Heart right ventricle (tissue), 16 donors: Measurements from ENCODE around the gene LEFTY1. TPM values are rescaled to one million over a fixed set of nuclear protein-coding genes. Genes with fewer than 3 reads are reported as not detected.

Experiments
- ATAC-seq, 8 donors: fragments of 200-7000 bp; cut with Tn5 transposase; one replicate each; pipeline ENCODE4 v1.9.1; 2020; ENCODE audit warnings: mild to moderate bottlenecking in 8 of 8, moderate library complexity in 8 of 8, moderate number of reproducible peaks in 1 of 8
- DNase-seq, 2 donors: peaks; one replicate each; pipeline ENCODE4 v3.0.0-alpha.2; 2020
- H3K27ac ChIP-seq, 10 donors: fragments of 200-600 bp; sonication (generic) in 2 of 10; one replicate each; pipeline versions ENCODE4 v1.5.0 to v1.8.0; 2020 to 2022; ENCODE audit warnings: mild to moderate bottlenecking in 3 of 10
- H3K27me3 ChIP-seq, 7 donors: fragments of 200-600 bp; one replicate each; pipeline ENCODE4 v1.8.0; 2021 to 2022; ENCODE audit warnings: mild to moderate bottlenecking in 2 of 7
- H3K36me3 ChIP-seq, 9 donors: fragments of 200-600 bp; sonication (generic) in 1 of 9; one replicate each; pipeline versions ENCODE4 v1.5.0 to v1.8.0; 2020 to 2022; ENCODE audit warnings: mild to moderate bottlenecking in 2 of 9
- H3K4me1 ChIP-seq, 9 donors: fragments of 200-600 bp; sonication (generic) in 1 of 9; one replicate each; pipeline versions ENCODE4 v1.5.0 to v1.8.0; 2020 to 2022; ENCODE audit warnings: mild to moderate bottlenecking in 4 of 9
- H3K4me3 ChIP-seq, 10 donors: fragments of 200-600 bp; sonication (generic) in 2 of 10; one replicate each; pipeline versions ENCODE4 v1.5.0 to v1.8.0; 2020 to 2022; ENCODE audit warnings: mild to moderate bottlenecking in 7 of 10, moderate library complexity in 2 of 10
- H3K9me3 ChIP-seq, 11 donors: fragments of 200-600 bp in 10 of 11; sonication (generic) in 2 of 11; one replicate each; pipeline versions ENCODE4 v1.5.0 to v1.8.0; 2013 to 2022; ENCODE audit warnings: mild to moderate bottlenecking in 2 of 11, control low read depth in 1 of 11, moderate library complexity in 1 of 11
- CTCF ChIP-seq, 9 donors: fragments of 200-600 bp; sonication (generic) in 2 of 9; IDR thresholded peaks; one replicate each; pipeline versions ENCODE4 v1.5.0 to v1.8.0; 2021 to 2022; ENCODE audit warnings: antibody characterized with exemption in 9 of 9, mild to moderate bottlenecking in 5 of 9, moderate library complexity in 1 of 9
- WGBS, 2 donors: extraction: QIAGEN DNeasy Blood & Tissue Kit; methylation state at CpG; one replicate each; pipeline ENCODE4 v1.1.7; 2013; ENCODE audit warnings: inconsistent platforms in 1 of 2; 5-methylcytosine and 5-hydroxymethylcytosine counted together
- intact Hi-C, 10 donors: fragments of 100-400 bp; cut with DNase I; formaldehyde crosslinking; loops; one replicate each; pipeline versions ENCODE4 v1.11.1 to v1.14.2; 2022
- polyA plus RNA-seq, 2 donors: library from polyadenylated mRNA; stranded (reverse); fragments of 200-250 nt; gene quantifications; one replicate each; pipeline ENCODE4 v1.2.3, GENCODE V29; 2013
- total RNA-seq, 10 donors: library from RNA; stranded (reverse); fragmentation: NEBNext Ultra II Directional in 3 of 10; extraction: Animal tissue kit (Norgen Biotek cat#: 25700) in 3 of 10; gene quantifications; one replicate each; pipeline versions ENCODE4 v1.2.1 to v1.2.4, GENCODE V29; 2021 to 2023
- donor health status: Arrhythmogenic right ventricular cardiomyopathy.
- donor health status: ischemic (EF 13 %, LVEDD 7.1; RV severe dilation, severe dysfunction).
- donor health status: healthy with polysubstance abuse.
- donor health status: DM: no; HTN: yes; CAD: no.
- donor health status: DM: no; HTN: no; CAD: no.
- donor health status: ischemic (EF 25% LVEDD 6.9; RV normal size, moderate dysfunction).
- donor health status: ischemic (EF 25% LVEDD 5.7; RV mildly dilated, moderate dysfunction).
- donor health status: healthy.
- donor health status: DM: yes; HTN: yes; CAD: no.
- donor health status: Ischemic cardiomyopathy.
- donor health status: ischemic (EF 35%, LVEDD 5.7; RV mildly dilated, moderate dysfunction).
- donor health status: nonischemic (EF 11% LVEDD 7.7; RV severe dilation, severe dysfunction).
- donor health status: DM: yes; HTN: yes; CAD: no.
- donor health status: PGD.
- donor health status: ischemic (EF 29% LVEDD 5.4; RV normal size, mild dysfunction).
- donor health status: nonischemic (EF 23%, LVEDD 6.1; RV moderate dilation, normal function).

Gene LEFTY1
- total and polyA plus RNA-seq, 12 donors, result 0.15 to 0.77 (median 0.25) TPM; not detected in 3

- Histone ChIP-seq H3K4me3 (no peak overlapping the region), H3K9me3 (no peaks in the 10 kb centered on the region), H3K4me1 (peaks cover 0 to 19% (median 0%) of the 10 kb centered on the region in 9 donors), H3K27ac (no peak overlapping the region), H3K36me3 (no peaks in the 10 kb centered on the region), H3K27me3 (no peaks in the 10 kb centered on the region)
- intact Hi-C loops, result no loop called here
- WGBS, 2 donors, result 50 to 59% methylated on average over 4 of the region's 4 CpGs
- no peak for DNase-seq
- no peak for TF ChIP-seq CTCF (IDR thresholded peaks at IDR 0.05)
- peak in 1 of 8 donors; percentile 44 for ATAC-seq
Measured at GRCh38 chr1:225899044-225899925, 10.3 kb upstream of the LEFTY1 start.

- no peak for TF ChIP-seq CTCF (IDR thresholded peaks at IDR 0.05)
- intact Hi-C loops, result no loop called here
- ATAC-seq, result no peak
- Histone ChIP-seq H3K27ac (peak overlapping the region in 1 of 10 donors; percentile 26), H3K27me3 (no peaks in the 10 kb centered on the region), H3K4me1 (peaks cover 0 to 19% (median 0%) of the 10 kb centered on the region in 9 donors), H3K9me3 (no peaks in the 10 kb centered on the region), H3K36me3 (no peaks in the 10 kb centered on the region), H3K4me3 (no peak overlapping the region)
- no peak for DNase-seq
- whole genome bisulfite sequencing, 2 donors, result 92 to 96% methylated on average over 19 of the region's 19 CpGs
Measured at GRCh38 chr1:225897595-225898514, 8.9 kb upstream of the LEFTY1 start.

DNA sequence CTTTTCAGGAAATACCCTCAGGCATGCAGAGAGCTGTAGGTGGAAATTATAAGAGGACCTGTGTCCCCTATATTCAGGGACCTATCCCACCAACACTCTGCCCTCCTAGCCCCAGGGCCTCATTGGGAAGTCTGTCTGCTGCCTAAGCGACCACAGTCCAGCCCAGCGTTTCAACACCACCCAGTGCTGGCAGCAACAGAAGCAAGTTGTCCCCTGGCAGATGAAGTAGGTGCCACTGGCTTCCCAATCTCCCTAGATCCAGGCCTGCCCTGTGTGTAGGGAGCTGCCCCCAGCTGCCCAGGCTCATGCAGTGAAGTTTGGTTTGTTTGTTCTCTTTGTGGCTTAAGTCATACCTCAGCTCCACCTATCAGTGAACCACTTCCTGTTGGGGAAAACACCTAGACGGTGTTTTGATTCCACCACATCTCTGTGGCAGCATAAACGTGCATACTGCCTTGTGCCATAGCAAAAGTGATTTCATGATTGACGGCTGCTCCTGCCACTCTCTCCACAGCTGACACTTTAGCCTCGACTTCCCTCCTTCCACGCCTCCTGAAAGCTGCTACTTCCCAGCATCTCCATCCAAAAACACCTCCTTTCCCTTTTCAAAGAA lies 8.1 kb upstream of the LEFTY1 start:
- no peaks in the 10 kb centered on the region for H3K36me3 ChIP-seq
- H3K4me3 ChIP-seq, result no peak overlapping the region
- intact Hi-C loops, result no loop called here
- H3K27me3 ChIP-seq, result no peaks in the 10 kb centered on the region
- peak overlapping the region in 1 of 10 donors; percentile 61 for H3K27ac ChIP-seq
- ATAC-seq (peak in 1 of 8 donors; percentile 47), DNase-seq (no peak)
- 68 to 73% methylated on average over 7 of the region's 7 CpGs for WGBS, 2 donors
- no peaks in the 10 kb centered on the region for H3K9me3 ChIP-seq
- peaks cover 0 to 19% (median 0%) of the 10 kb centered on the region in 9 donors for H3K4me1 ChIP-seq
- TF ChIP-seq CTCF (IDR thresholded peaks at IDR 0.05), result no peak

DNA sequence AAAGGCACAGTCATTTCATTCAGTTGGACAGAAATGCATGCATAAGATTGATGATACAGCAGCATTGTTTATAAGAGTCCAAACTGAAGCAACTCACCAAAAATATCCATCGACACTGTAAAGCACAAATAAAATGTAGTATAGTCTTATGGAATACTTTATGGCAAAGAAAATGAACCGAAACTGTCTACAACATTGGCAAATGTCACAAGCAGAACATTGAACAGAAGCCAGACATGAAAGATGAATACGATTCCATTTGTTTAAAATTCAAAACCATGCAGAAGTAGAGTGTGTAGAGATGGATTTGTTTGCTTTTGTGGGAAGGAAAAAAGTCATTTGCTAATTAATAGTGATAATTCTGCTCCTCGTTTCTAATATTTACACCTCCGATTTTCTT lies 7.5 kb upstream of the LEFTY1 start:
- TF ChIP-seq CTCF (IDR thresholded peaks at IDR 0.05), result no peak
- WGBS, 2 donors, result 88 to 91% methylated on average over 5 of the region's 5 CpGs
- intact Hi-C loops, result no loop called here

More for the DNA sequence above, 7.5 kb upstream of the LEFTY1 start:
- DNase-seq (no peak), ATAC-seq (no peak)
- Histone ChIP-seq H3K27ac (peak overlapping the region in 1 of 10 donors; percentile 61), H3K4me3 (no peak overlapping the region), H3K4me1 (peaks cover 0 to 19% (median 0%) of the 10 kb centered on the region in 9 donors), H3K9me3 (no peaks in the 10 kb centered on the region), H3K36me3 (no peaks in the 10 kb centered on the region), H3K27me3 (no peaks in the 10 kb centered on the region)
